ENCODE results near the gene INF2. TPM values are rescaled to one million over a fixed set of nuclear protein-coding genes. Genes with fewer than 3 reads are reported as not detected.
A peak's percentile ranks its signal among the peaks of the same experiment; 100 is the strongest.

Gene INF2
- total and polyA plus RNA-seq, 9 of the 15 experiments (the other 6 are each of a cell fraction or from before 2014, with no cell fraction given): 0.56 to 31.3 (median 7.8) TPM

- no peak for TF ChIP-seq ATF2 (CRISPR knock-in tag; IDR thresholded peaks at IDR 0.05)
- peak; percentile 70 for TF ChIP-seq PRDM10 (IDR thresholded peaks at IDR 0.05; ENCODE audit: partially characterized antibody)
- TF ChIP-seq SMARCA5 (IDR thresholded peaks at IDR 0.05): no peak
- TF ChIP-seq MTA1 (IDR thresholded peaks at IDR 0.05; ENCODE audit: borderline replicate concordance): no peak
- TF ChIP-seq ZNF766 (CRISPR knock-in tag; conservative IDR thresholded peaks at IDR 0.05): 0 out of 2 replicates have a peak, but pooled peaks have one; percentile 21
- TF ChIP-seq NONO (IDR thresholded peaks at IDR 0.05; ENCODE audit: low read depth in 2 of 2, low read length in 1 of 2): peak in 1 of 2 experiments; percentile 54; a peak in 1 of 4 replicates
- peak; percentile 96 for TF ChIP-seq ZKSCAN1 (IDR thresholded peaks at IDR 0.05; ENCODE audit: low read depth, low read length)
- peak in 1 of 2 experiments; percentile 77; a peak in 2 of 4 replicates for TF ChIP-seq ZMIZ1 (IDR thresholded peaks at IDR 0.05; ENCODE audit: low read depth in 2 of 2, low read length in 2 of 2)
- TF ChIP-seq NCOR1 (IDR thresholded peaks at IDR 0.05): peak; percentile 87
- peak; percentile 99 for TF ChIP-seq ZNF263 (CRISPR knock-in tag; IDR thresholded peaks at IDR 0.05; ENCODE audit: borderline replicate concordance)
- TF ChIP-seq NFE2 (IDR thresholded peaks at IDR 0.05; ENCODE audit: low read depth): peak; percentile 78
- peak; percentile 30 for TF ChIP-seq HNRNPLL (IDR thresholded peaks at IDR 0.05; ENCODE audit: low read depth, low read length, poor library complexity, severe bottlenecking)
- TF ChIP-seq CCNT2 (IDR thresholded peaks at IDR 0.05; ENCODE audit: borderline replicate concordance, extremely low read depth, insufficient read length, low read depth, low read length): peak; percentile 80
- peak; percentile 43 to 48; a peak in 2 of 4 replicates for TF ChIP-seq TRIM24 (IDR thresholded peaks at IDR 0.05)
- peak; percentile 66; the same call in 1 of the 2 replicates for TF ChIP-seq ZNF592 (IDR thresholded peaks at IDR 0.05)
These were observed 11.4 kb downstream of the INF2 start (continued) for GRCh38 chr14:104700747-104701217.

Measured in K562 (cell line).